ENCODE results near the gene MXD4. TPM values are rescaled to one million over a fixed set of nuclear protein-coding genes. Genes with fewer than 3 reads are reported as not detected.

Gene MXD4
- total and polyA plus RNA-seq, 9 of the 15 experiments (the other 6 are each of a cell fraction or from before 2014, with no cell fraction given): 0.06 to 13.5 (median 5.9) TPM

DNA sequence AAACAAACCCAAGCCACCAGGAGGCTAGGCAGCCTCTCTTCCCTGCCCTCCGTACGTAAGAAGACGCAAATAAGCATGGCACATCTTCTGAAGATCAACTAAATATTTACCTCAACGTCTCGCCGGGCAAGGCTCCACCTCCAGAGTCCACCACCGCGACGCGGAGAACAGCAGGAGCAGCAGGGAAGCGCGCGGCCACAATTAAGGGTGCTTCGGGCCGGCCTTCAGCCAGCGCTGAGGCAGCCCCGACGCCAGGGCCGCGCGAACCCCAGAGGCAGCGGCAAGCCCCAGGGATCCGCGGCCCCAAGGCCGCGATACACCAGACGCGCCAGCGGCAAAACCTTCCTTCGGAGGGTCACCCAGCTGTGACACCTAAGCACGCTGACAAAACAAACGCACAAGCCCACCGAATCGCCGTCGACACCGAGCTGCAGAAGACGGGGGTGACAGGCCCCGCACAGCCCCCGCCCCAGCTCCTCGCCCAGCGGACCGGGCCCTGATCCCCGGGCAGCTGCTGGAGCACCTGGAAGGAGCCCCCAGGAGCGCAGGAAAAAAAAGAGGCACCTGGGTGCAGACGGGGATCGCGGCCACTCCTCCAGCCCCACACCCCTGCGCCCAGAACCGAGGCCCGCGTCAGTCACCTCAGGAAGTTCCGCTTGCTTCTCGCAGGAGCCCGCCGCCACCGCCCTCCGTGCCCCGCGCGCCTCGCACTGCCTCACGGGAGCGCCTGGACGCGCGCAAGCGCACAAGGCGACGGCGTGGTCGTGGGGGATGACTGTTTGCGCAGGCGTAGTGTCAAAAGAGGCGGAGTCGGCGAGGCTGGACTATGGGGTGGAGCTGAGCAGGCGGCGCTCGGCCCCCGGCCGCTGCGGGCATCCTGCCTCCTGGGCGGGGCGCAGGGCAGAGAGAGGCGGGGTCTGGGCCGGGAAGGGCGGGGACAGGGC is 20.2 kb downstream of the MXD4 start, which contains the start of the genes HAUS3 and POLN (continued):
- TF ChIP-seq TAF1 (IDR thresholded peaks at IDR 0.05; ENCODE audit: control insufficient read depth, extremely low read depth, insufficient read depth, low read length, severe bottlenecking) (peak; percentile 79), CHD1 (IDR thresholded peaks at IDR 0.05; ENCODE audit: low read length) (peak; percentile 89), SUPT5H (IDR thresholded peaks at IDR 0.05) (peak; percentile 85), HEY1 (CRISPR knock-in tag; IDR thresholded peaks at IDR 0.05; ENCODE audit: borderline replicate concordance) (no peak), ARID2 (IDR thresholded peaks at IDR 0.05) (0 out of 2 replicates have a peak, but pooled peaks have one; percentile 24), JUND (IDR thresholded peaks at IDR 0.05; ENCODE audit: borderline replicate concordance, low read depth, low read length) (peak; percentile 65), JUND (tag; IDR thresholded peaks at IDR 0.05; ENCODE audit: borderline replicate concordance, low read depth, low read length) (no peak), TSC22D4 (tag; IDR thresholded peaks at IDR 0.05) (no peak), BCOR (IDR thresholded peaks at IDR 0.05) (0 out of 2 replicates have a peak, but pooled peaks have one; percentile 38), POLR2AphosphoS5 (IDR thresholded peaks at IDR 0.05; ENCODE audit: control insufficient read depth, insufficient read depth, low read depth, low read length) (peak; percentile 74), CHD2 (IDR thresholded peaks at IDR 0.05; ENCODE audit: low read depth, low read length) (peak; percentile 32; the same call in 1 of the 2 replicates), SMAD4 (CRISPR knock-in tag; conservative IDR thresholded peaks at IDR 0.05) (0 out of 2 replicates have a peak, but pooled peaks have one; percentile 27), GABPA (tag; conservative IDR thresholded peaks at IDR 0.05; ENCODE audit: low read depth) (peak; percentile 36; the same call in 1 of the 2 replicates), PTBP1 (IDR thresholded peaks at IDR 0.05; ENCODE audit: low read depth, low read length) (no peak), CTBP1 (IDR thresholded peaks at IDR 0.05; ENCODE audit: borderline replicate concordance) (peak; percentile 73), ZNF311 (CRISPR knock-in tag; IDR thresholded peaks at IDR 0.05) (no peak), SAFB (IDR thresholded peaks at IDR 0.05; ENCODE audit: borderline replicate concordance, low read depth, low read length) (no peak), E2F3 (CRISPR knock-in tag; IDR thresholded peaks at IDR 0.05) (0 out of 2 replicates have a peak, but pooled peaks have one; percentile 35), ZC3H11A (IDR thresholded peaks at IDR 0.05; ENCODE audit: low read depth, low read length) (no peak), MTA3 (IDR thresholded peaks at IDR 0.05; ENCODE audit: borderline replicate concordance) (peak; percentile 45; the same call in 1 of the 2 replicates), MCM2 (IDR thresholded peaks at IDR 0.05; ENCODE audit: low read depth) (no peak), GTF2A2 (tag; IDR thresholded peaks at IDR 0.05) (no peak), ZNF143 (CRISPR knock-in tag; IDR thresholded peaks at IDR 0.05) (peak; percentile 82), MXI1 (IDR thresholded peaks at IDR 0.05; ENCODE audit: low read depth, low read length) (0 out of 2 replicates have a peak, but pooled peaks have one; percentile 18)
- TF ChIP-seq, protein P1, sequence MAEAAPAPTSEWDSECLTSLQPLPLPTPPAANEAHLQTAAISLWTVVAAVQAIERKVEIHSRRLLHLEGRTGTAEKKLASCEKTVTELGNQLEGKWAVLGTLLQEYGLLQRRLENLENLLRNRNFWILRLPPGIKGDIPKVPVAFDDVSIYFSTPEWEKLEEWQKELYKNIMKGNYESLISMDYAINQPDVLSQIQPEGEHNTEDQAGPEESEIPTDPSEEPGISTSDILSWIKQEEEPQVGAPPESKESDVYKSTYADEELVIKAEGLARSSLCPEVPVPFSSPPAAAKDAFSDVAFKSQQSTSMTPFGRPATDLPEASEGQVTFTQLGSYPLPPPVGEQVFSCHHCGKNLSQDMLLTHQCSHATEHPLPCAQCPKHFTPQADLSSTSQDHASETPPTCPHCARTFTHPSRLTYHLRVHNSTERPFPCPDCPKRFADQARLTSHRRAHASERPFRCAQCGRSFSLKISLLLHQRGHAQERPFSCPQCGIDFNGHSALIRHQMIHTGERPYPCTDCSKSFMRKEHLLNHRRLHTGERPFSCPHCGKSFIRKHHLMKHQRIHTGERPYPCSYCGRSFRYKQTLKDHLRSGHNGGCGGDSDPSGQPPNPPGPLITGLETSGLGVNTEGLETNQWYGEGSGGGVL (CRISPR knock-in tag; IDR thresholded peaks at IDR 0.05): no peak
- TF ChIP-seq, protein P2, sequence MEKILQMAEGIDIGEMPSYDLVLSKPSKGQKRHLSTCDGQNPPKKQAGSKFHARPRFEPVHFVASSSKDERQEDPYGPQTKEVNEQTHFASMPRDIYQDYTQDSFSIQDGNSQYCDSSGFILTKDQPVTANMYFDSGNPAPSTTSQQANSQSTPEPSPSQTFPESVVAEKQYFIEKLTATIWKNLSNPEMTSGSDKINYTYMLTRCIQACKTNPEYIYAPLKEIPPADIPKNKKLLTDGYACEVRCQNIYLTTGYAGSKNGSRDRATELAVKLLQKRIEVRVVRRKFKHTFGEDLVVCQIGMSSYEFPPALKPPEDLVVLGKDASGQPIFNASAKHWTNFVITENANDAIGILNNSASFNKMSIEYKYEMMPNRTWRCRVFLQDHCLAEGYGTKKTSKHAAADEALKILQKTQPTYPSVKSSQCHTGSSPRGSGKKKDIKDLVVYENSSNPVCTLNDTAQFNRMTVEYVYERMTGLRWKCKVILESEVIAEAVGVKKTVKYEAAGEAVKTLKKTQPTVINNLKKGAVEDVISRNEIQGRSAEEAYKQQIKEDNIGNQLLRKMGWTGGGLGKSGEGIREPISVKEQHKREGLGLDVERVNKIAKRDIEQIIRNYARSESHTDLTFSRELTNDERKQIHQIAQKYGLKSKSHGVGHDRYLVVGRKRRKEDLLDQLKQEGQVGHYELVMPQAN (IDR thresholded peaks at IDR 0.05; ENCODE audit: borderline replicate concordance): peak; percentile 85

Data from K562 (cell line).